ENCODE data around the gene TLR6. TPM values are rescaled to one million over a fixed set of nuclear protein-coding genes. Genes with fewer than 3 reads are reported as not detected.

TLR6 gene
- total RNA-seq, 1 experiment from 2014 or later, result 0.11 TPM

- Mint-ChIP-seq H3K4me3 (no peak overlapping the region), H3K27me3 (ENCODE audit: low read depth) (no peaks in the 10 kb centered on the region), H3K36me3 (no peaks in the 10 kb centered on the region), H3K4me1 (peaks cover 37% of the 10 kb centered on the region), H3K27ac (no peak overlapping the region), H3K9me3 (no peaks in the 10 kb centered on the region)
- ChIA-PET CTCF (interaction anchor here (0.6 kb wide), 2 partner anchors 62 to 672 kb away, joined by 3 read pairs; no protein-coding TSS in a partner anchor), POLR2A (no interaction called here)
- no peak for DNase-seq (ENCODE audit: low spot score)
- no peak for ATAC-seq
- no peak for TF ChIP-seq ETV6 (CRISPR knock-in tag; IDR thresholded peaks at IDR 0.05)
- TF ChIP-seq MAX (CRISPR knock-in tag; IDR thresholded peaks at IDR 0.05), result no peak
- TF ChIP-seq ZNF219 (CRISPR knock-in tag; IDR thresholded peaks at IDR 0.05; ENCODE audit: borderline replicate concordance), result no peak
- TF ChIP-seq ELF4 (CRISPR knock-in tag; IDR thresholded peaks at IDR 0.05; ENCODE audit: low read depth), result no peak
- TF ChIP-seq SOX15 (CRISPR knock-in tag; IDR thresholded peaks at IDR 0.05), result no peak
- no peak for TF ChIP-seq USF2 (CRISPR knock-in tag; IDR thresholded peaks at IDR 0.05)
- no peak for TF ChIP-seq ZNF425 (CRISPR knock-in tag; conservative IDR thresholded peaks at IDR 0.05)
- TF ChIP-seq AR (CRISPR knock-in tag; IDR thresholded peaks at IDR 0.05), result no peak
- TF ChIP-seq NFATC4 (CRISPR knock-in tag; IDR thresholded peaks at IDR 0.05), result no peak
- no peak for TF ChIP-seq ZBTB43 (CRISPR knock-in tag; IDR thresholded peaks at IDR 0.05)
Observed at GRCh38 chr4:38884254-38884653, 27.6 kb upstream of the TLR6 start.

- DNase-seq (ENCODE audit: low spot score) (no peak), ATAC-seq (no peak)
- peaks cover 13% of the 10 kb centered on the region for H3K9me3 Mint-ChIP-seq
- no peak overlapping the region for H3K4me3 Mint-ChIP-seq
- no peak overlapping the region for H3K27ac Mint-ChIP-seq
- POLR2A ChIA-PET, result no interaction called here
- H3K27me3 Mint-ChIP-seq (ENCODE audit: low read depth), result no peaks in the 10 kb centered on the region
- no peak for TF ChIP-seq HMGXB4 (CRISPR knock-in tag; IDR thresholded peaks at IDR 0.05)
- TF ChIP-seq E2F4 (CRISPR knock-in tag; IDR thresholded peaks at IDR 0.05; ENCODE audit: borderline replicate concordance, low read depth), result no peak
- no peak for TF ChIP-seq RORB (CRISPR knock-in tag; IDR thresholded peaks at IDR 0.05)
- no peak for TF ChIP-seq EMX1 (CRISPR knock-in tag; IDR thresholded peaks at IDR 0.05)
- TF ChIP-seq PRRX2 (CRISPR knock-in tag; IDR thresholded peaks at IDR 0.05), result no peak
- TF ChIP-seq ZBTB43 (CRISPR knock-in tag; IDR thresholded peaks at IDR 0.05), result no peak
- TF ChIP-seq HMGA2 (CRISPR knock-in tag; IDR thresholded peaks at IDR 0.05), result no peak
- no peak for TF ChIP-seq GTF2I (CRISPR knock-in tag; conservative IDR thresholded peaks at IDR 0.05)
- no peak for TF ChIP-seq FOXK1 (CRISPR knock-in tag; IDR thresholded peaks at IDR 0.05)
- TF ChIP-seq USF2 (CRISPR knock-in tag; IDR thresholded peaks at IDR 0.05), result no peak
- no peak for TF ChIP-seq SMAD4 (CRISPR knock-in tag; IDR thresholded peaks at IDR 0.05)
- TF ChIP-seq NFYB (CRISPR knock-in tag; conservative IDR thresholded peaks at IDR 0.05; ENCODE audit: low read depth), result no peak
- no peak for TF ChIP-seq ZNF138 (CRISPR knock-in tag; conservative IDR thresholded peaks at IDR 0.05)
- TF ChIP-seq CREM (CRISPR knock-in tag; IDR thresholded peaks at IDR 0.05), result no peak
- TF ChIP-seq NFE2L1 (CRISPR knock-in tag; IDR thresholded peaks at IDR 0.05), result no peak
- TF ChIP-seq ZNF317 (CRISPR knock-in tag; IDR thresholded peaks at IDR 0.05; ENCODE audit: borderline replicate concordance, low read depth), result no peak
- H3K4me1 Mint-ChIP-seq, result peaks cover 8% of the 10 kb centered on the region
- H3K36me3 Mint-ChIP-seq, result peaks cover 6% of the 10 kb centered on the region
- CTCF ChIA-PET, result interaction anchor here (1.2 kb wide), 1 partner anchor 17 kb away, joined by 5 read pairs; no protein-coding TSS in a partner anchor
Observed at GRCh38 chr4:38876636-38877035, 20.0 kb upstream of the TLR6 start.
